ENCODE measurements around the gene TUBAL3. TPM values are rescaled to one million over a fixed set of nuclear protein-coding genes. Genes with fewer than 3 reads are reported as not detected.

Gene TUBAL3
- total RNA-seq, 2 experiments from 2014 or later: not detected

GRCh38 chr10:5360318-5360915 lies 44.2 kb downstream of the TUBAL3 start:
- CTCF ChIA-PET: interaction anchor here (0.8 kb wide), 1 partner anchor 32 kb away, joined by 4 read pairs; no protein-coding TSS in a partner anchor
- H3K4me3 Mint-ChIP-seq: no peak overlapping the region
- ATAC-seq (no peak), DNase-seq (no peak)
- H3K4me1 Mint-ChIP-seq: peaks cover 12% of the 10 kb centered on the region
- H3K36me3 Mint-ChIP-seq (ENCODE audit: low read depth): no peaks in the 10 kb centered on the region
- POLR2A ChIA-PET: no interaction called here
- no peaks in the 10 kb centered on the region for H3K9me3 Mint-ChIP-seq (ENCODE audit: low read depth)
- intact Hi-C loops (cut with DNase I, micrococcal nuclease): no loop called here
- H3K27me3 Mint-ChIP-seq: peaks cover 13% of the 10 kb centered on the region
- no peak overlapping the region for H3K27ac Mint-ChIP-seq

GRCh38 chr10:5356302-5356763 lies 48.3 kb downstream of the TUBAL3 start:
- ChIA-PET CTCF (no interaction called here), POLR2A (interaction anchor here (0.7 kb wide), 1 partner anchor 14 kb away, joined by 3 read pairs; no protein-coding TSS in a partner anchor)
- peak overlapping the region; percentile 10 for H3K27ac Mint-ChIP-seq

DNA sequence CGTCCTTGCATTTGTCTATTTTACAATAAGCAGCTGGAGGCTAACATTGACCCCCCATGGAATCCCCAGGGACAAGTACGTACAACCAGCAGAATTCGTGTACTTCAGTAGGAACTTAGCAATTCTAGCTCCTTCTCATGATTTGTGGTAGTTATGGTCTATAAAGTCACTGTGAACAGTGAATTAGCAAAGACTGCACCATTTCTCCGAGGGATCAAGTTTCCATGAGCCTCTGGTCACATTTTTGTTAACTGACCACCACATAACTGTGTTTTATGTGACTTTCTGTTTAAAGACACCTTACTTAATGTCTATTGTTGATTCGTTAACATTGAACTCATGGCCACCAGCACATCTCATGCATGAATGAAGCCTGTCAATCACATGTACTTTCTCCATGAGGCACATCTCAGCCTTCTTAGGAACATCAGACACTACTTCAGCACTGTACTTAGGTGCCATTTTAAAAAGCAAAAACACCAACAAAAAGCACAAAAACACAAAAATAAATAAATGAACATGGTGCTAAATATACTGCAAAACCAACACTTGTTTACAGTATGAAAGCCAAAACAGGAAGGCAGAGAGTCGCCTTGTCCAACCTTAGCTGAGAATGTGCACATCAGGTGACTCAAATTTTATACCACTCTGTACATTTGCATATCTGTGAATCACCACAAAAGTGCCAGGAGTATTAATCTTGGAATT lies 48.9 kb downstream of the TUBAL3 start:
- H3K27ac Mint-ChIP-seq: no peak overlapping the region
- peaks cover 11% of the 10 kb centered on the region for H3K27me3 Mint-ChIP-seq
- CTCF ChIA-PET: no interaction called here
- H3K36me3 Mint-ChIP-seq (ENCODE audit: low read depth): no peaks in the 10 kb centered on the region
- POLR2A ChIA-PET: interaction anchor here (0.7 kb wide), 1 partner anchor 14 kb away, joined by 3 read pairs; no protein-coding TSS in a partner anchor
- intact Hi-C loops (cut with DNase I, micrococcal nuclease): no loop called here
- DNase-seq (no peak), ATAC-seq (peak; percentile 63)
- H3K4me3 Mint-ChIP-seq: no peak overlapping the region
- peaks cover 15% of the 10 kb centered on the region for H3K4me1 Mint-ChIP-seq
- H3K9me3 Mint-ChIP-seq (ENCODE audit: low read depth): no peaks in the 10 kb centered on the region

More at GRCh38 chr10:5356302-5356763, 48.3 kb downstream of the TUBAL3 start:
- Mint-ChIP-seq H3K36me3 (ENCODE audit: low read depth) (no peaks in the 10 kb centered on the region), H3K4me1 (peaks cover 15% of the 10 kb centered on the region), H3K9me3 (ENCODE audit: low read depth) (no peaks in the 10 kb centered on the region), H3K4me3 (no peak overlapping the region), H3K27me3 (peaks cover 11% of the 10 kb centered on the region)
- intact Hi-C loops (cut with DNase I, micrococcal nuclease): no loop called here
- DNase-seq (no peak), ATAC-seq (peak; percentile 87)

DNA sequence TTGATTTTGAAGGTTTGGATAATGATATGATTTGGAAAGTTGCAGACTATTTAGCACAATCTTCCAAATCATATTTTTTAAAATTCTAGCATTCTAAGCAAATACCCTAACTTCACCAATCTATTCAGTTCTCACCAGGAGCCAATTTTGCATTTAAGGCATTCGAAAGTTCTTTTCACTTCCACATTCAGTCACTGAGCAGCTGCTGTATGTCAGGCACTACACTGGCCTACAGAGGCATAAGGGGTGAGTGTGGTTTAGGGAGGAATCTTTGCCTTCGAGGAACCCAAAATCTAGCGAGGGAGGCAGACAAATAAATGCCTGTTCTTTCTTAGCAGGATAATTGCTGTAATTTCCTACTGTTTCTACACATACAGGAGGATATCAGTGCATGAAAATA lies 50.6 kb downstream of the TUBAL3 start:
- no peak for ATAC-seq
- no peak for DNase-seq
- Mint-ChIP-seq H3K27me3 (peaks cover 8% of the 10 kb centered on the region), H3K4me3 (no peak overlapping the region), H3K36me3 (ENCODE audit: low read depth) (no peaks in the 10 kb centered on the region), H3K9me3 (ENCODE audit: low read depth) (no peaks in the 10 kb centered on the region), H3K27ac (no peak overlapping the region), H3K4me1 (peaks cover 15% of the 10 kb centered on the region)
- intact Hi-C loops (cut with DNase I, micrococcal nuclease): no loop called here
- POLR2A ChIA-PET: no interaction called here
- CTCF ChIA-PET: no interaction called here

GRCh38 chr10:5349362-5349761 lies 55.3 kb downstream of the TUBAL3 start:
- CTCF ChIA-PET: no interaction called here
- Mint-ChIP-seq H3K27me3 (peaks cover 2% of the 10 kb centered on the region), H3K4me3 (no peak overlapping the region), H3K36me3 (ENCODE audit: low read depth) (no peaks in the 10 kb centered on the region), H3K9me3 (ENCODE audit: low read depth) (no peaks in the 10 kb centered on the region), H3K27ac (no peak overlapping the region), H3K4me1 (peaks cover 1% of the 10 kb centered on the region)
- DNase-seq (no peak), ATAC-seq (no peak)
- POLR2A ChIA-PET: no interaction called here
- intact Hi-C loops (cut with DNase I, micrococcal nuclease): no loop called here

GRCh38 chr10:5346881-5347280 lies 57.7 kb downstream of the TUBAL3 start:
- Mint-ChIP-seq H3K36me3 (ENCODE audit: low read depth) (no peaks in the 10 kb centered on the region), H3K27me3 (no peaks in the 10 kb centered on the region), H3K4me3 (no peak overlapping the region), H3K9me3 (ENCODE audit: low read depth) (no peaks in the 10 kb centered on the region), H3K27ac (no peak overlapping the region), H3K4me1 (no peaks in the 10 kb centered on the region)
- ATAC-seq (no peak), DNase-seq (no peak)
- ChIA-PET CTCF (no interaction called here), POLR2A (no interaction called here)
- intact Hi-C loops (cut with DNase I, micrococcal nuclease): no loop called here

- Mint-ChIP-seq H3K4me1 (no peaks in the 10 kb centered on the region), H3K27me3 (no peaks in the 10 kb centered on the region), H3K9me3 (ENCODE audit: low read depth) (no peaks in the 10 kb centered on the region), H3K27ac (no peak overlapping the region), H3K4me3 (no peak overlapping the region), H3K36me3 (ENCODE audit: low read depth) (no peaks in the 10 kb centered on the region)
- ChIA-PET CTCF (no interaction called here), POLR2A (no interaction called here)
- intact Hi-C loops (cut with DNase I, micrococcal nuclease): no loop called here
- DNase-seq: no peak
- ATAC-seq: no peak
Measured at GRCh38 chr10:5344746-5345145, 59.9 kb downstream of the TUBAL3 start.

DNA sequence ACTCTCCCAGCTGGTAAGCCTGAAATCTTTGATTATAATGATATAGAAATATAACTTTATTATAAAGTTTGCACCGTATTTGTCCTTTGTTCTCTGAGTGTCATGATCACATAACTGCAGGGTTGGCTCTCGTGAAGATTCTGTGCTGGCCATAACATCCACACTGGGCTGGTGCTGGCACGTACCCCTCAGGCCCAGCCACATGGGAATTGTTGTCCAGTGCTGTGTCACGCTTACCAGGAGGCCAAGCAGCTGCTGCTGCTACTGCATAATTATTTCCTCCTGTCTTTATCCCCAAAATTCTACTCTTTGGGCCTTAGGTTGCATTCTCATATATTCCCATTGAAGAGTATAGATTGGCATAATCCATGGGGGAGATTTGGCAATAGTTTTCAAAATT lies 60.6 kb downstream of the TUBAL3 start:
- no peak for ATAC-seq
- H3K27ac Mint-ChIP-seq: no peak overlapping the region
- H3K27me3 Mint-ChIP-seq: no peaks in the 10 kb centered on the region
- intact Hi-C loops (cut with DNase I, micrococcal nuclease): no loop called here
- H3K4me1 Mint-ChIP-seq: no peaks in the 10 kb centered on the region
- POLR2A ChIA-PET: no interaction called here
- CTCF ChIA-PET: interaction anchor here (1.3 kb wide), 1 partner anchor 44 kb away, joined by 4 read pairs; no protein-coding TSS in a partner anchor
- H3K4me3 Mint-ChIP-seq: no peak overlapping the region
- no peaks in the 10 kb centered on the region for H3K36me3 Mint-ChIP-seq (ENCODE audit: low read depth)
- no peak for DNase-seq
- no peaks in the 10 kb centered on the region for H3K9me3 Mint-ChIP-seq (ENCODE audit: low read depth)

GRCh38 chr10:5343561-5343960 lies 61.1 kb downstream of the TUBAL3 start:
- ChIA-PET CTCF (interaction anchor here (0.8 to 1.3 kb wide), 3 partner anchors 44 to 580 kb away, joined by 3 to 4 read pairs (median 3); no protein-coding TSS in a partner anchor), POLR2A (no interaction called here)
- DNase-seq: peak; percentile 20
- ATAC-seq: peak; percentile 42
- Mint-ChIP-seq H3K36me3 (ENCODE audit: low read depth) (no peaks in the 10 kb centered on the region), H3K27me3 (no peaks in the 10 kb centered on the region), H3K27ac (no peak overlapping the region), H3K4me3 (no peak overlapping the region), H3K9me3 (ENCODE audit: low read depth) (no peaks in the 10 kb centered on the region), H3K4me1 (no peaks in the 10 kb centered on the region)
- intact Hi-C loops (cut with DNase I, micrococcal nuclease): no loop called here

Other genes with a start within 250 kb of the TUBAL3 start
- not detected for gene AKR1C8, start 219.7 kb downstream of the TUBAL3 start, total RNA-seq
- not detected for gene AKR1C4, start 208.0 kb downstream of the TUBAL3 start, total RNA-seq
- gene UCN3, start 39.9 kb downstream of the TUBAL3 start, total RNA-seq: not detected
- gene NET1, start 7.7 kb upstream of the TUBAL3 start, total RNA-seq: 10 to 100 TPM; 27.8 to 34.8 TPM
- gene CALML5, start 94.7 kb upstream of the TUBAL3 start, total RNA-seq: not detected
- gene CALML3, start 120.1 kb upstream of the TUBAL3 start, total RNA-seq: not detected